ENCODE data around the gene SUN2. TPM values are rescaled to one million over a fixed set of nuclear protein-coding genes. Genes with fewer than 3 reads are reported as not detected.

The SUN2 gene
- polyA plus RNA-seq, 3 donors: 95.8 to 159 (median 97.8) TPM

GRCh38 chr22:38717244-38717643, 38.6 kb downstream of the SUN2 start:
- Histone ChIP-seq H3K79me2 (ENCODE audit: insufficient read depth, low read length) (peaks cover 45% of the 10 kb centered on the region), H3K4me3 (replicated peaks in 1 of 3; ENCODE audit: low read depth in 2 of 3, low read length in 3 of 3) (no peak overlapping the region), H2AFZ (ENCODE audit: insufficient read depth, low read depth, low read length, poor library complexity, severe bottlenecking) (no peak overlapping the region), H3K36me3 (replicated peaks in 1 of 2; ENCODE audit: control insufficient read depth in 1 of 2, insufficient read depth in 2 of 2, low read length in 2 of 2) (peaks cover 51 to 79% of the 10 kb centered on the region in 2 donors), H3K4me2 (replicated peaks; ENCODE audit: extremely low read depth, low read length, poor library complexity, severe bottlenecking) (no peak overlapping the region), H3K4me1 (ENCODE audit: control insufficient read depth in 1 of 2, insufficient read depth in 2 of 2, low read length in 2 of 2) (peaks cover 0 to 10% of the 10 kb centered on the region in 2 donors), H3K27me3 (ENCODE audit: control insufficient read depth in 2 of 2, insufficient read depth in 2 of 2, low read length in 2 of 2) (no peaks in the 10 kb centered on the region), H3K27ac (ENCODE audit: low read depth in 1 of 2, low read length in 2 of 2) (no peak overlapping the region), H3K9ac (ENCODE audit: insufficient read depth, low read length, poor library complexity, severe bottlenecking) (no peak overlapping the region), H4K20me1 (ENCODE audit: insufficient read depth, low read length) (peaks cover 80% of the 10 kb centered on the region), H3K9me3 (replicated peaks in 1 of 2; ENCODE audit: control insufficient read depth in 1 of 2, insufficient read depth in 1 of 2, low read length in 2 of 2) (no peaks in the 10 kb centered on the region)
- no peak for DNase-seq
- WGBS (ENCODE audit: insufficient coverage): 100% methylated on average over 2 of the region's 6 CpGs
- intact Hi-C loops (cut with micrococcal nuclease): no loop called here
- peaks cover 61 to 89% of the 10 kb centered on the region in 2 donors for H3K36me3 Mint-ChIP-seq
- H3K27ac Mint-ChIP-seq: peak overlapping the region in 2 of 7 donors; percentile 14 to 27
- H3K9me3 Mint-ChIP-seq: peaks cover 0 to 2% (median 0%) of the 10 kb centered on the region in 7 donors
- H3K4me1 Mint-ChIP-seq: peaks cover 28% of the 10 kb centered on the region
- TF ChIP-seq CTCF (IDR thresholded peaks at IDR 0.05): no peak
- H3K27me3 Mint-ChIP-seq (ENCODE audit: low read depth in 3 of 3): no peaks in the 10 kb centered on the region
- no peak overlapping the region for H3K4me3 Mint-ChIP-seq

GRCh38 chr22:38716826-38717225, 39.0 kb downstream of the SUN2 start:
- Histone ChIP-seq H3K4me2 (replicated peaks; ENCODE audit: extremely low read depth, low read length, poor library complexity, severe bottlenecking) (no peak overlapping the region), H3K36me3 (replicated peaks in 1 of 2; ENCODE audit: control insufficient read depth in 1 of 2, insufficient read depth in 2 of 2, low read length in 2 of 2) (peaks cover 47 to 78% of the 10 kb centered on the region in 2 donors), H3K79me2 (ENCODE audit: insufficient read depth, low read length) (peaks cover 49% of the 10 kb centered on the region), H3K4me3 (replicated peaks in 1 of 3; ENCODE audit: low read depth in 2 of 3, low read length in 3 of 3) (no peak overlapping the region), H3K4me1 (ENCODE audit: control insufficient read depth in 1 of 2, insufficient read depth in 2 of 2, low read length in 2 of 2) (peaks cover 0 to 10% of the 10 kb centered on the region in 2 donors), H3K9ac (ENCODE audit: insufficient read depth, low read length, poor library complexity, severe bottlenecking) (no peak overlapping the region), H3K27ac (ENCODE audit: low read depth in 1 of 2, low read length in 2 of 2) (no peak overlapping the region), H2AFZ (ENCODE audit: insufficient read depth, low read depth, low read length, poor library complexity, severe bottlenecking) (no peak overlapping the region), H4K20me1 (ENCODE audit: insufficient read depth, low read length) (peaks cover 84% of the 10 kb centered on the region), H3K9me3 (replicated peaks in 1 of 2; ENCODE audit: control insufficient read depth in 1 of 2, insufficient read depth in 1 of 2, low read length in 2 of 2) (no peaks in the 10 kb centered on the region), H3K27me3 (ENCODE audit: control insufficient read depth in 2 of 2, insufficient read depth in 2 of 2, low read length in 2 of 2) (no peaks in the 10 kb centered on the region)
- WGBS (ENCODE audit: insufficient coverage): 100% methylated on average over 7 of the region's 9 CpGs
- H3K36me3 Mint-ChIP-seq: peaks cover 61 to 89% of the 10 kb centered on the region in 2 donors
- no peaks in the 10 kb centered on the region for H3K27me3 Mint-ChIP-seq (ENCODE audit: low read depth in 3 of 3)
- no peak overlapping the region for H3K4me3 Mint-ChIP-seq
- TF ChIP-seq CTCF (IDR thresholded peaks at IDR 0.05): no peak
- H3K27ac Mint-ChIP-seq: peak overlapping the region in 2 of 7 donors; percentile 14
- peaks cover 0 to 2% (median 0%) of the 10 kb centered on the region in 7 donors for H3K9me3 Mint-ChIP-seq
- intact Hi-C loops (cut with micrococcal nuclease): no loop called here
- no peak for DNase-seq
- peaks cover 32% of the 10 kb centered on the region for H3K4me1 Mint-ChIP-seq
